ENCODE data around the gene ACTR3. TPM values are rescaled to one million over a fixed set of nuclear protein-coding genes. Genes with fewer than 3 reads are reported as not detected.

Gene ACTR3
- total and polyA plus RNA-seq, 2 experiments from 2014 or later = 63.7 to 137 TPM

GRCh38 chr2:113905886-113906285, 16.0 kb downstream of the ACTR3 start:
- Histone ChIP-seq H3K4me1 (ENCODE audit: insufficient read depth) (peaks cover 60% of the 10 kb centered on the region), H3K79me2 (replicated peaks; ENCODE audit: insufficient read depth) (peaks cover 100% of the 10 kb centered on the region), H4K20me1 (replicated peaks; ENCODE audit: insufficient read depth) (peaks cover 26% of the 10 kb centered on the region), H3K4me3 (no peak overlapping the region), H3K27me3 (ENCODE audit: insufficient read depth) (no peaks in the 10 kb centered on the region), H3F3A (replicated peaks; ENCODE audit: low read depth) (no peaks in the 10 kb centered on the region), H3K36me3 (ENCODE audit: insufficient read depth) (no peaks in the 10 kb centered on the region), H3K27ac (ENCODE audit: low read depth) (no peak overlapping the region), H3K4me2 (no peak overlapping the region), H2AFZ (no peak overlapping the region), H3K9me2 (ENCODE audit: insufficient read depth) (no peaks in the 10 kb centered on the region)
- Mint-ChIP-seq H3K27ac (no peak overlapping the region), H3K4me1 (peaks cover 26% of the 10 kb centered on the region), H3K27me3 (ENCODE audit: insufficient read depth, low read depth, poor library complexity) (no peaks in the 10 kb centered on the region), H3K9me3 (peaks cover 4% of the 10 kb centered on the region; the same call in 1 of the 3 replicates), H3K4me3 (no peak overlapping the region), H3K36me3 (ENCODE audit: low read depth) (peaks cover 16% of the 10 kb centered on the region; the same call in 2 of the 3 replicates)
- TF ChIP-seq POLR2AphosphoS5 (IDR thresholded peaks at IDR 0.05; ENCODE audit: low read depth) = no peak
- no peak for TF ChIP-seq CTCF (conservative IDR thresholded peaks at IDR 0.05; ENCODE audit: low read depth in 2 of 2)
- TF ChIP-seq ZNF114 (CRISPR knock-in tag; IDR thresholded peaks at IDR 0.05) = no peak
- ATAC-seq (no peak), DNase-seq (ENCODE audit: low spot score) (no peak)

- Histone ChIP-seq H3F3A (replicated peaks; ENCODE audit: low read depth) (no peaks in the 10 kb centered on the region), H3K4me2 (no peak overlapping the region), H4K20me1 (replicated peaks; ENCODE audit: insufficient read depth) (peaks cover 24% of the 10 kb centered on the region), H3K27me3 (ENCODE audit: insufficient read depth) (no peaks in the 10 kb centered on the region), H3K36me3 (ENCODE audit: insufficient read depth) (no peaks in the 10 kb centered on the region), H2AFZ (no peak overlapping the region), H3K9me2 (ENCODE audit: insufficient read depth) (no peaks in the 10 kb centered on the region), H3K4me1 (ENCODE audit: insufficient read depth) (peaks cover 55% of the 10 kb centered on the region), H3K4me3 (no peak overlapping the region), H3K79me2 (replicated peaks; ENCODE audit: insufficient read depth) (peaks cover 100% of the 10 kb centered on the region), H3K27ac (ENCODE audit: low read depth) (no peak overlapping the region)
- no peaks in the 10 kb centered on the region for H3K27me3 Mint-ChIP-seq (ENCODE audit: insufficient read depth, low read depth, poor library complexity)
- H3K4me1 Mint-ChIP-seq = peaks cover 24% of the 10 kb centered on the region
- ATAC-seq = no peak
- no peak for DNase-seq (ENCODE audit: low spot score)
- H3K27ac Mint-ChIP-seq = no peak overlapping the region
- H3K9me3 Mint-ChIP-seq = peaks cover 4% of the 10 kb centered on the region; the same call in 1 of the 3 replicates
- peaks cover 16% of the 10 kb centered on the region; the same call in 2 of the 3 replicates for H3K36me3 Mint-ChIP-seq (ENCODE audit: low read depth)
- H3K4me3 Mint-ChIP-seq = no peak overlapping the region
- no peak for TF ChIP-seq EZH2phosphoT487 (IDR thresholded peaks at IDR 0.05; ENCODE audit: unreplicated experiment)
- TF ChIP-seq POLR2AphosphoS5 (IDR thresholded peaks at IDR 0.05; ENCODE audit: low read depth) = no peak
- TF ChIP-seq ETS1 (IDR thresholded peaks at IDR 0.05) = no peak
- no peak for TF ChIP-seq NANOG (IDR thresholded peaks at IDR 0.05; ENCODE audit: borderline replicate concordance)
- no peak for TF ChIP-seq REST (IDR thresholded peaks at IDR 0.05; ENCODE audit: unreplicated experiment)
- TF ChIP-seq STAT1 (IDR thresholded peaks at IDR 0.05; ENCODE audit: unreplicated experiment) = no peak
- no peak for TF ChIP-seq CTCF (conservative IDR thresholded peaks at IDR 0.05; ENCODE audit: low read depth in 2 of 2)
- no peak for TF ChIP-seq JUNB (IDR thresholded peaks at IDR 0.05; ENCODE audit: unreplicated experiment)
- TF ChIP-seq ZNF331 (CRISPR knock-in tag; IDR thresholded peaks at IDR 0.05; ENCODE audit: low read depth) = no peak
- TF ChIP-seq CREB1 (CRISPR knock-in tag; IDR thresholded peaks at IDR 0.05; ENCODE audit: low read depth) = no peak
- no peak for TF ChIP-seq ZNF114 (CRISPR knock-in tag; IDR thresholded peaks at IDR 0.05)
Measured at GRCh38 chr2:113906647-113907046, 16.8 kb downstream of the ACTR3 start.

Data from GM23338 (cell line).